HG03469 (cell line): Measurements from ENCODE around the gene ALKBH6.

Experiments
- ATAC-seq: cut with Tn5 transposase; IDR thresholded peaks from one replicate; pipeline ENCODE4 v1.9.1; 2021; ENCODE audit warnings: mild to moderate bottlenecking, moderate library complexity, moderate number of reproducible peaks; ENCODE audit not compliant: unreplicated experiment

Gene ALKBH6

DNA sequence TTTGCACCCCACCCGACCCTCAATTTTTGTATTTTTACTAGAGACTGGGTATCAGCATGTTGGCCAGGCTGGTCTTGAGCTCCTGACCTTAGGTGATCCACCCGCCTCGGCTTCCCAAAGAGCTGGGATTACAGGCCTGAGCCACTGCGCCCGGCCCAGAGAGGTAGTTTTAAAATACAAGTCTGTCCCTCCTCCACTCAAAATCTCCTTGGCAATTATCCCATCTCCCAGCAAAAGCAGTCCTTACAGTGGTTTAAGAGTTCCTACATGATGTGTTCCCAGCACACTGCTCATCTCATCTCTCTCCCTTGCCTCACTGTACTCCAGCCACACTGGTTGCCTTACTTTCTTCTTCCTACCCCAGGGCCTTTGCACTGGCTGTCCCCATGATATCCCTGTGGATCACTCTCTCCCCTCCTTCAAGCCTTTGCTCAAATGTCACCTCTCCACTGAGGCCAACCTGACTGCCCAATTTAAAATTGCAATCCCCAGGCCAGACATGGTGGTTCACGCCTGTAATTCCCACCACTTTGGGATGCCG, 53.5 kb downstream of the ALKBH6 start:
- no peak for ATAC-seq

DNA sequence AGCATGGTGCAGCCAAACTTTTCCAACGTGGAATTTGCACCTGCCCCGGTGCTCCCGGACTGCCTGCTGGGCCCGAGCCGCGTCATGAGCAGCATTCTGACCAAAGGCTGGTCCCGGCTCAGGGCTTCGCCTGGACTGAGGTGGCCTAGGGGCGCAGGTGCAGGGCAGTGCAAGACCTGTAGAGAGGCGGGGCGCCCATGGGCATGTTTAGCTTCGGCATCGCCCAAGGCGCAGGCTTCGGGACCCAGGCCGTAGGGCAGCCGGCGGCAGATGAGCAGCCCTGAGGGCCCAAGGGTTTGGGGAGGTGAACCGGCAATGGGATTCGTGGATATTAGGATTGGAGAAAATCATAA, 54.1 kb downstream of the ALKBH6 start:
- no peak for ATAC-seq
